ENCODE data around the gene GNAI1. TPM values are rescaled to one million over a fixed set of nuclear protein-coding genes. Genes with fewer than 3 reads are reported as not detected.
"Not testable (repeated sequence)": the region's sequence is repeated elsewhere in the genome, so short reads cannot be mapped to it uniquely, and the experiment has no call there.

Gene GNAI1
- total RNA-seq, 1 donor from 2014 or later, result 11.3 TPM

DNA sequence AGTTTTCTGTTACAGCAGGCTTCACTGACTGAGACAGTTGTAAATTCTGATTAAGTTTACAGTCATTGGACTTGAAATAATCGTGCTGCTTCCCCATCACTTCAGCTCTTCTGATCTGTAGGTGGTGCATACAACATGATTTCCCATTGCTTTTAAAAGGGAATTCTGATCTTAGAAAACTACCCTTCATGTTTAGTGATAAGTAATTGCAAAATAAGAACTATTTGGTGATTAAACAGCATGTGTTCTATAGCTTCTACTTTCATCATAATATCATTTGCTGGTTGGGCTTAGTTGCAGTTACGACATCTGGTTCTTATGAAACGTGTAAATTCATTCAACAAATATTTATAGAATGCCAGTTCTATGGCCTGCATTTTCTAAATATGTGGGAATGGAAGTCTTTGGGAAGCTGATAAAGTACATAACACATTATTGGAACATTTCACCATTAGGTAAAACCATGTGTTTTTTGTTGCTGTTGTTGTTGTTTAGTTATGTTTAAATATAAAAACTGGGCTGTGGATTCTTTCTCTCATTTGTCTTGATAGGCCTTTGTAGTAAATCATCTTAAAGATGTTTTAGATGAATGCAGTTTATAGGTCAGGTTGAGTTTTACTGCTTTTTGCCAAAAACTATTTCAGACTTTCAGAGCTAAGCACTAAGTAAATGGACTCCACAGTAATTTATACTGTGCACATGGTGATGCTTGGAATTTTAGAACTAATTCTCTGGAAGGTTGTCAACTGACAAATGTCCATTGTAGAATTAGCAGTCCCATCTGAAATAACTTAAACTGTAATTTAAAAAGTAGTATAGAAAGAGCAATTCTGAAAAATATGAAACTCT lies 13.1 kb downstream of the GNAI1 start:
- ATAC-seq (ENCODE audit: poor library complexity) (no peak), DNase-seq (no peak)
- intact Hi-C loops (cut with DNase I), result no loop called here

DNA sequence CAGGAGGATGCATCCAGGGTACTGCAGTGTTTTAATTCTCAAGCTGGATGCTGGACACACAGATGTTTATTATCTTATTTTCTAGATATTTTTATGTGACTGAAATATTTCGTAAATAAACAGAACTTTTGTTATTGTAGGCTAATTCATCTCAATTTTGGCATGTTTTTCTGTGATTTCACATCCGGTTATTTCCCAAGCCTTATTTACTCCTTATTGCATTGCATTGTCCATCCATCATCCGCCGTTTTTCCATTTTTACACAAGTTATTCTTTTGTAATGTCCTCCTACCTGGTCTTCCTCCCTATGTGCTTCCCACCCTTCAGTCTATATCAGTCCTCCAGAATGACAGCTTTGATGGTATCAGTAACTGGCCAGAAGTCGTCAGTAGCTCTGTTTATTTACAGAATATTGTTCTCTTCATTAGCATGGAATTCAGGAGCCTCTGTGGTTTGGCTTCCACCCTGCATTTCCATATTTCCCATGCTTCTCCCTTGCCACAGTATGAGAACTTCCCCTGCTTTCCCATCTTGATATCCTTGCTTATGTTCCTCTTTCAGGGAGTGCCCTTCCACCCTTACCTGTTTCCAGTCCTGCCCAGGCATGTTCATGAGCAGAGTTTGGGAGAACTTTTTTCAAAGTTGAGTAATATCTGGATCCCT lies 16.1 kb downstream of the GNAI1 start:
- ATAC-seq (ENCODE audit: poor library complexity), result no peak
- no peak for DNase-seq
- intact Hi-C loops (cut with DNase I), result no loop called here

DNA sequence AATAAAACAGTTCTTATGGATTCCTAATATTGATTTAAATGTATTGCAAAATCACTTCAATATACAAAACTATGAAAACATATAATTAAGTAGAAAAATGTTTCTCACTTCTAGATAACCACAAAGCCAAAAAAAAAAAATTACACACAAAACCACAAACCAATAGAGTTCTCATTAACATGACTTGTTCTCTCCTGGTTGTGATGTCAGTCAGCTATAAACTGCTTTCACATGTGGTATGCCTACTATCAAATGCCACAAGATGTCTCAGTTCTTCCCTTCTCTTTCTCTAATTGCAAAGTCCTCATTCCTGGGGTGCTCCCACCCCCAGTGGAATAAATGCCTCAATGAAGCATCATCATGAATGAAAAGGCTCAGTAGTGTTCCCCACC lies 16.6 kb downstream of the GNAI1 start:
- intact Hi-C loops (cut with DNase I), result no loop called here
- ATAC-seq (ENCODE audit: poor library complexity) (no peak), DNase-seq (no peak)

DNA sequence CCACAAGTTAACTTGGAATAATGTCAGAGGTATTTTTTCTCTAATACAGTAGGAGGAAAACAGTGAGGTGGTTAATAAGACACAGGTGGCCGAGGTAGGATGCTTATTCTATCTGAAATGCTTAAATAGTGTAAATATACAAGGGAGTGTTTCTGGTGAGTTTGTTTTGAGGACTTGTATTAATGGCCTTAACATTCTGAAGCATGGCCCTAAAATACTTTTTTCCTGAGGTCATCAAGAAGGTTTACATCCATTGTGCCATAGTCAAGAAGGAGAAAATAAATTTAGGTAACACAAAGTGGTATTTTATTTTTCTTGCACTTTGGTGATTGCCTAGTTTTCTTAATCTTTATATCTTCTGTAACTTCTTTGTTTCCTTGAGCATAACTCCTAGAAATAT lies 18.8 kb downstream of the GNAI1 start:
- DNase-seq (no peak), ATAC-seq (ENCODE audit: poor library complexity) (no peak)
- intact Hi-C loops (cut with DNase I), result no loop called here

DNA sequence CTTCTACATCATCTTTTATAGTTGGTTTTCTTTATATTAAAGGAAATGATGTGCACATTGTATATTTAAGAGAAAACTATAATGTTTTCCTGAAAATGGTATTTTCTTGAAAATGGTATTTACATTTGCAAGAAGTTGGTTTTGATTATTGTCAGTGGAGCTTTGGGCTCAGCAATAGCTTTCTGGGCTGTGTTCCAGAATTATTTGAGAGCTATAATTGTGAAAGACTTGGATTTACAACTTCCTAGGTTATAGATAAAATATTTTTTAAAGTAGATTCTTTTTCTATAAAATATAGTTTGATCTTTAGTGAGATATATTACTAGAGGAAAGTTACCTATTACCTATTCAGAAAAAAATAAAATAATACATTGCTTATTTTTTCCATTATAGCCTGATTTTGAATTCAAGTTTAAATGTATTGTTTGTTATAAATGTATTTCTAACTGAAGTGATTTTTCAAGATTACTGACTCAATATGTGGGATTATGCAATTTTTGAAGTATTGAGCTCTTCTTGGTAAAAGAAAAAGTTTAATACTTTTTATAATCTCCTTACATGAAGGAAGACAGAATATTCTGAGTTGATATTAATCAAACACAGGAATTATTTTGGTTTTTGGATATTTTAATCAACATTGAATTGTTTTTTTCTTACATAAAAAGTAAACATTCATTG lies 20.2 kb downstream of the GNAI1 start:
- ATAC-seq (ENCODE audit: poor library complexity) (no peak), DNase-seq (no peak)
- intact Hi-C loops (cut with DNase I), result no loop called here

DNA sequence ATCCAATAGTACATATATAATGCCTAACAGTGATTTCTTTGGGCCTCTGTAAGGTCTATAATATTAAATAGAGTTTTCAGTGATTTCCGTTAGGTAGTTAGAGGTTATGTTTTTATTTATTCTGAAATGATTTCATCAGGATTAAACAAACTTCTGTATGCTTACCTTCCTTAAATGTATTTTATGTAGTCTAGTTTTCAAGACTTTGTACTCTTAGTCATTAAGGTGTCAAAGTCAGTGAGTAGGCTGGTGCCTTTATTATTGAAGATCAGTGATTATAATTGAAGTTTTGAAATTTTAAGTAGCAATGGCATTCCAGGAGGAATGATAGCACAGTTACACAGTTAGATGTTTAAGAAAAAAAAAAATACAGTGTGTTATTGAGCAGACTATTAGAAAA lies 20.7 kb downstream of the GNAI1 start:
- ATAC-seq (ENCODE audit: poor library complexity), result no peak
- intact Hi-C loops (cut with DNase I), result no loop called here
- DNase-seq, result no peak

DNA sequence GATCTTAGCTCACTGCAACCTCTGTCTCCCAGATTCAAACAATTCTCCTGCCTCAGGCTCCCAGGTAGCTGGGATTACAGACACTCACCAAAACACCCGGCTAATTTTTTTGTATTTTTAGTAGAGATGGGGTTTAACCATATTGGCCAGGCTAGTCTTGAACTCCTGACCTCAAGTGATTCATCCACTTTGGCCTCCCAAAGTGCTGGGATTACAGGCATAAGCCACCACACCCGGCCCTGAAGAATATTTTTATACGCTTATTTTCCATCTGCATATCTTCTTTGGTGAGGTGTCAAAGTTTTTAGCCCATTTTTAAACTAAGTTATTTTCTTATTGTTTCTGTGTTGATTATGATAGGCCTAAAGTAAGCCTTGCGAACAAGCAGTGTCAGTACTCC lies 23.1 kb downstream of the GNAI1 start:
- intact Hi-C loops (cut with DNase I); ATAC-seq (ENCODE audit: poor library complexity); DNase-seq: not testable (repeated sequence)

DNA sequence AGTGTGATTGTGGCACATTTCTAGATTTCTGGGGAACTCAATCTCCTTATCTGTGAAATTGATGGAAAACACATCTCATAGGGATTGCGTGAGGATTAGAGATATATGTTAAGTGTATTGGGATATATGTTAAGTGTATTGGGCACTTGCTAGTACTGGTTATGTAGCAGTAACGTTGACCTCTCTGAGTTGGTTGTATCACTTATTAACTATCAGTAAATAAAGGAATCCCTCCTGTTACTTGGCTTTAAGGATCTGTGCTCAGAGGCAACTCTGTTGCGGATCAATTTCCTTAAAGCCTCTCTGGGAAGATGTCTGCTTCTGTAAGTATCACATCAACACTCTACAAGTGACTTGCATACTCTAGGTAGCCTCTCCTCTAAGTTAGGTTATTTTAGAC lies 25.2 kb downstream of the GNAI1 start:
- intact Hi-C loops (cut with DNase I), result no loop called here
- ATAC-seq (ENCODE audit: poor library complexity) (no peak), DNase-seq (no peak)

DNA sequence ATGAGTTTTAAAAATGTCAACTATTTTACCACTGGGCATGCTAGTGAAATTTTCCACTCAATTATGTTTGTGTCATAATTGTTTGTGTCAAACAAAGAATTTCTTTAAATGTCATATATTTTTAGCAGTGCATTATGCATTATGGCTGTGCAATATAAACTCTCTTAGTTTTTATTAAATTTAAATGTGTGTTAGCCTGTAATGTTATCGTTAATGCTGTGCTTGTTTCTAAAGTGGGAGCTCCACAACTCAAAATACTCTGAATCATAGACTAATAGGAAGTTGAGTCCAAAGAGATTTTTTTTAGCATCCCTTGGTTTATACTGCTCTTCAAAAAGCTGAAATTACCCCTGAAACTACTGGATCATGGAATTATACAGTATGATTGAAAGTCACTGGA lies 26.8 kb downstream of the GNAI1 start:
- intact Hi-C loops (cut with DNase I), result no loop called here
- no peak for DNase-seq
- no peak for ATAC-seq (ENCODE audit: poor library complexity)

DNA sequence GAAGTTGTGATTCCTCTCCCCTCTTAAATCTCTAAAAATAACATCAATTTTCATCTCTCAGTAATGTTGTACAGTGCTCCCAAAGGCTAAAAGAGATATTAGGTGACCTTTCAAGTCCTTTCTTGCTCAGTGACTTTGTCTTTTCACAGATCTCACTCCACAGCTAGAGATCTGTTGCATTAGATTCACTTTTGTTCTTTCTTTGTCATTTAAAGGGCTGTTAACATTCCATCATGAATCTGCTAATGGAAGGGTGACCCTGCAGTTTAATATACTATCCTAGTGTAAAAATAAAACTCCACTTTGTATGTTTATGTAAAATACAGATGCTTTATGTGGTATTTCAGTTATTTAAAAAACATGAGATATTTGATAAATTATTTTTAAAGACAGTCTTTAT lies 30.5 kb downstream of the GNAI1 start:
- ATAC-seq (ENCODE audit: poor library complexity) (no peak), DNase-seq (no peak)
- intact Hi-C loops (cut with DNase I), result no loop called here

DNA sequence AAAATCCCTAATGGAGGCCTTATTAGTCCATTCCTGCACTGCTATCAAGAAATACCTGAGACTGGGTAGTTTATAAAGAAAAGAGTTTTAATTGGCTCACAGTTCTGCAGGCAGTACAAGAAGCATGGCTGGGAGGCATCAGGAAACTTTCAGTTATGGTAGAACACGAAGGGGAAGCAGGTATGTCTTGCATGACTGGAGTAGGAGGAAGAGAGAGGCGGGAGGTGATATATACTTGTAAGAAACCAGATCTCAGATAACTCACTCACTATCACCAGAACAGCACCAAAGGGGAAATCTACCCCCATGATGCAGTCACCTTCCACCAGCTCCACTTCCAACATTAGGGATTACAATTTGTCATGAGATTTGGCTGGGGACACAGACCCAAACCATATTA lies 35.8 kb downstream of the GNAI1 start:
- intact Hi-C loops (cut with DNase I), result no loop called here
- ATAC-seq (ENCODE audit: poor library complexity) (no peak), DNase-seq (no peak)

DNA sequence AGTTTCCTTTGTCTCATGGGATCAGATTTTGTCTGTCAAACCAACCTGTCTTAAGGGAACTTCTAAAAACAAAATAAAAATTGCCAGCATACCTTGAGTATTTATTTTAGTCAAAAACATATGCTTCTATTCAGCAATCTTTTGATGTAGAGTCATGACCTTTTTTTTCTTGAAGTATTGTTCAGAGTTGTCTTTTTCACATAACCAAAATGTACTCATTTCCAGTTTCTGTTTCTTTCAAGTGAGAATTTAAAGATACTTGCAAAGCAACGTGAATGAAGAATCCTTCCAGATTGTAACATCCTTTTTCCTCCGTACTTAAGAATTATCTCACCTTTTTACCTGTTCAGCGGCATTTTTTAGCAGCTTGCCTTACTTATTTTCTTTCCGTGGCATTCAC lies 37.8 kb downstream of the GNAI1 start:
- DNase-seq, result no peak
- intact Hi-C loops (cut with DNase I), result no loop called here
- ATAC-seq (ENCODE audit: poor library complexity), result no peak

DNA sequence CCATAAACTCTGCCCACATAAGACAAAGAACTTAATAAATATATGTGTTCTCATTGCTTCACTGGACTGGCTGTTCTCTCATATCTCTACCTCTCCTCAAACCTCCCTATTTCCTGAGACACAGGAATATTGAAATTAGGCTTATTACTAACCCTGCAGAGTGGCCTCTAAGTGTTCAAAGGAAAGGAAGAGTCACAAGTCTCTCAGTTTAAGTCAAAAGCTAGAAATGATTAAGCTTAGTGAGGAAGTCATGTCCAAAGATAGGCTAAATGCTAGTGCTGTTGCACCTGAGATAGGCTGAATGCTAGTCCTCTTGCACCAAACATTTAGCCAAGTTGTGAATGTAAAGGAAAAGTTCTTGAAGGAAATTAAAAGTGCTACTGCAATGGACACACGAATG lies 41.1 kb downstream of the GNAI1 start:
- no peak for DNase-seq
- no peak for ATAC-seq (ENCODE audit: poor library complexity)
- intact Hi-C loops (cut with DNase I), result no loop called here

DNA sequence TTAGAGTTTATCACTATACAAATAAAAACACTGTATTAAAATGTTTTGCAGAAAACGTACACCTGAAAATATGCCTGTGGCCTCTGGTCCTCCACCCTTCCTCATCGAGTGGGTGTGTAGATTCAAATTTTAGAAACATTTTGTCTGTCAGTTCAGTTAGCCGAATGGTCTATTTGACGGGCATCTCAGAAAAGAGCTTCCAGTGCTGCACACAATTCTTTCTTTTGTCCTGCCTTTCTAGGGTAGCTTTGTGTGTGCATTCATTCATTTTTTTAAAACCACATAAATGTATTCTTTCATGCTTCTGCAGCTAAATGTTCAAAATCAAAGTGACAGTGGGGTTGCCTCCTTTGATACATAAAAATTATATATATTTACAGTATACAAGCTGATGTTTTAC lies 46.8 kb downstream of the GNAI1 start:
- intact Hi-C loops (cut with DNase I), result no loop called here
- DNase-seq (no peak), ATAC-seq (ENCODE audit: poor library complexity) (no peak)

DNA sequence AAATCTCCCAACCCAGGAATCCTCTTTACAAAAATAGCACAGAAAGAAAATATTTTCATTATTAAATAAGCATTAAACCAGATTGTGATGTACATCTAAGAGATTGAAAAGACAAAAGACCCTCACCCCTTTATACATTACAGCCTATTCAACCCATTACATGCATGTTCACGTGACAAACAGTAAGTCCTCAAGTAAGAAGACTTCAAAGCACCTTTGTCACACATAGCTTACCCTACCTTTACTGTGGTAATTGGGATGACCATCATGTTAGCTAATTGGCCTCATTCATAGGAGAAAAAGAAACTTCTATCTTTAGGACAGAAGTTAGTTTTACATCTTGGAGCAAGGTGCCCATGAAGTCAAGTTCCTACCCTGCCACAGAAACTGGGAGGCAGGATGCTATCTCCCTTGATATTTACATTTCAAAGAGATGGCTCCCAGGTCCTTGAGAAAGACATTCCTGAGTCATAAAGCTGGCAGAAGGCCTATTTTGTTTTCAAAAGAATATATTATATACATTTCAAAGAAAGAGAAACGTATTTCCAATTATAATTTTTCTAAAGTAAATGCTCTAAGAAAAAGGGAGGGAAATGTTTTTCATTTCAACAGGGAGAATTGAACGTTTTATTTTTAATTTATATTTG lies 48.1 kb downstream of the GNAI1 start:
- intact Hi-C loops (cut with DNase I), result no loop called here
- ATAC-seq (ENCODE audit: poor library complexity) (no peak), DNase-seq (no peak)

DNA sequence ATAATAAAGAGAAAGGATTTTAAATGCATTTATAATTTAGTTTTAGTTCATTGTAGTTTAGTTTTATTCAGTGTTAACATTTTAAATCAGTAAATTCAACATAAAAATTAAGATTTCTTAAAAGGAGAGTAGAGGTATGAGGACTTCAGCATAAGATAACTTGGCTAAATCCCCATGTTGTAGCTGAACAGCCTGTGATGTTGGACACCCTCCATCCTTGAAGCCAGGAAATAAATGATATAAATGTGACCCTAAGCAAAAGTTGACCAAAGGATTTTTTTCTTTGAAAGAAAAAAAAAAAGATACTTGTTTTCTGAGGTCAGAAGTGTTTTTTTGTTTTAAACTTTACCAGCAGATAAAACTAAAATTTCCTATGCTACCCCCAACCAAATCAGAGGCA lies 48.7 kb downstream of the GNAI1 start:
- DNase-seq (no peak), ATAC-seq (ENCODE audit: poor library complexity) (no peak)
- intact Hi-C loops (cut with DNase I), result no loop called here

DNA sequence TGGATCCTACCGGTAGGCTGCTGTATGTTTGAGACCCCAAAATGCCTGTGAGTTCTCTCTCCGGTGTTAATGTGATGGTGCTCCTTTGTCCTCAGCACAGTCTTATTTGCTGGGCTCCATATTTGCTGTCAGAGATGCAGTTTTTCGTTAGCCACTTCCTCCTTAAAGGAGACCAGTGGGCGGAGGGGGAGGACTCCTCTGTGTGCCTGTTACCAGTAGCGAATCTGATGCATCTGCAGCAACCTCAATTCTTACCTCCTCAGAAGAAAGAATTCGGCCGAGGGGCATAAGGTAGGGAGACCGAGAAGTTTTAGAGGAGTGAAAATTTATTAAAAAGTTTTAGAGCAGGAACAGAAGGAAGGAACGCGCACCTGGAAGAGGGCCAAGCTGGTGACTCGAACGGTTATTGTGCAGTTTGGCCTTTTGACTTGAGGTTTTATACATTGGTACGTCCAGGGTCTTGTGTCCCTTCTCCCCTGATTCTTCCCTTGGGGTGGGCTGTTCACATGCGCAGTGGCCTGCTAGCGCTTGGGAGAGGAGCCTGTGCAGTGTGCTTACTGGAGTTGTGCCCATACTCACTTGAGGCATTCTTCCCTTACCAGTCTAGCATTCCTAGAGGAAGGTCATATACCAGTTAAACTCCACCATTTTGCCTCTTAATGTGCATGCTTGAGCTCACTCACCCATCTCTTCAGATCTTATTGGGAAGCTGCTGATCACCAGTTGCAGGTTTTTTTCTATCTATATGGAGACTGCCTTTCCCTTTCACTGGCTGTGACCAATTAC lies 49.5 kb downstream of the GNAI1 start:
- no peak for ATAC-seq (ENCODE audit: poor library complexity)
- DNase-seq, result no peak
- intact Hi-C loops (cut with DNase I), result no loop called here

DNA sequence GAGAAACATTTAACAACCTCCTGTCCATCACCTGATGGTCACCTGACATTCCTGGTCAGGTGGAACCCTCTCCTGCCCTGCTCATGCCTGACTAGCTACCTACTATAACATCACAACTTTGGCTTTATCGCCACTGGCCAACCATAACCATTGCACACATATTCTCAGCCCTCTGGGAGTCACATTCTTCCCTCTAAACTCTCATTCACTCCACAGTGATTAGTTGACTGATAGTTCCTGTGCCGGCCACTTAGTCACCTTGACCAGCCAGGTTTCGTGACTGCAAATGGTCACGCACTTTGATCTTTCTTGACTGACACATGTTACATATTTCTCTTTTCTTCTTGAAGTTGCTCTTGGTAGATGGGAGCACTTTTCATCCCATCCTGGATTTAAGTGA lies 50.1 kb downstream of the GNAI1 start:
- ATAC-seq (ENCODE audit: poor library complexity) (no peak), DNase-seq (no peak)
- intact Hi-C loops (cut with DNase I), result no loop called here

DNA sequence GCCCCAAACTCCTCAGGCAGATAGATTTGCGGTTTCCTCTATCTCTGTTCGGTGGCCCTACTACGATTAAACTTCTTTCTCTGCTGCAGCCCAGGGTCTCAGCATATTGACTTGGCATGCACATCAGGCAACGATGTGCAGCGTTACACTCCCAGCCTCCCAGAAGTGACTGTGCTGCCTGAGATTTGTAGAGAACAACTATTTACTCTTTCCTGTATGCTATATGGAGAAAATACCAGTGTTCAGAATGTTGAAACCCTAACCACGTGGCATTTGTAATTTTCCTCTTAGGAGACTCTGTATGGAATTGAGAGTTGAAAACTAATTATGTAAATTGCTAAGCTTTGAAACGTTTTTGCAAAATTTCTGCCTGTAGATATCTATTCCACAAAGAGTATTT lies 50.9 kb downstream of the GNAI1 start:
- ATAC-seq (ENCODE audit: poor library complexity) (no peak), DNase-seq (no peak)
- intact Hi-C loops (cut with DNase I), result no loop called here

Data from Right ventricle myocardium superior (tissue), 1 donor.